ENCODE data around the gene RYR3. TPM values are rescaled to one million over a fixed set of nuclear protein-coding genes. Genes with fewer than 3 reads are reported as not detected.

RYR3 gene
- total RNA-seq, 1 donor from 2014 or later = not detected

DNA sequence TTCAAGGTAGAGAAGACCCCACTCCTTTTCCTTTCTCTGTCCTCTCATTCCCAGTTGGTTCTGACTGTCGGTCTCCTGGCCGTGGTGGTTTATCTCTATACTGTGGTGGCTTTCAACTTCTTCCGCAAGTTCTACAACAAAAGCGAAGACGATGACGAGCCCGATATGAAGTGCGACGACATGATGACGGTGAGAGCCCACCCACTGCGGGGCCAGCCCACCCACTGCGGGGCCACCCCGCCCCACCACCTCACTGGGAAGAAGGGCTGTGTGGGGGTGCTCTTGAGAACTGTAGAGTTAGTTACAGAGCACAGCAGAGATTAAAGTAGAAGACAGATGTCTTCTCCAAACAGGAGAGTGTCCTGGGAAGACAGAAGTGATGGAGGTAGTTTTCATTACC, 547.0 kb downstream of the RYR3 start:
- intact Hi-C loops (cut with DNase I) = no loop called here
- DNase-seq = no peak
- ATAC-seq (ENCODE audit: poor library complexity) = no peak

DNA sequence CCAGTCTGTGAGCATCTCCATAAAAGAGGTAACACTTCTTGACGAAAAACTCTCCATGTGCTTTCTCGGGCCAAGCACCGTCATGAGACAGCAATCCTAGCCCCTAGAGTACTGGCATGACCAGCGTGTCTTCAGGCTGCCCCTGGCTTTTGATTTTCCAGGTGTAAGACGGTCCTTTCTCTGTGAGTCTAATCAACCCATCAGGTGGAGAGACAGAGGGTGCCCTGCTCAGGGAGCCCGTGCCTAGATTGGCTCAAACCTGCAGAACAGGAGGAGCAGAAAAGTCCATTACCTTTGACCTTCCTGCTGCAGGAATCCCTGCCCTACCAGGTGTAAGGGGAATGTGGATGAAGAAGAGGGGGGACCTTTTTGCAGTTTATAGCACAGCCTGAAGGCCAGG, 548.1 kb downstream of the RYR3 start:
- intact Hi-C loops (cut with DNase I) = no loop called here
- no peak for ATAC-seq (ENCODE audit: poor library complexity)
- no peak for DNase-seq

DNA sequence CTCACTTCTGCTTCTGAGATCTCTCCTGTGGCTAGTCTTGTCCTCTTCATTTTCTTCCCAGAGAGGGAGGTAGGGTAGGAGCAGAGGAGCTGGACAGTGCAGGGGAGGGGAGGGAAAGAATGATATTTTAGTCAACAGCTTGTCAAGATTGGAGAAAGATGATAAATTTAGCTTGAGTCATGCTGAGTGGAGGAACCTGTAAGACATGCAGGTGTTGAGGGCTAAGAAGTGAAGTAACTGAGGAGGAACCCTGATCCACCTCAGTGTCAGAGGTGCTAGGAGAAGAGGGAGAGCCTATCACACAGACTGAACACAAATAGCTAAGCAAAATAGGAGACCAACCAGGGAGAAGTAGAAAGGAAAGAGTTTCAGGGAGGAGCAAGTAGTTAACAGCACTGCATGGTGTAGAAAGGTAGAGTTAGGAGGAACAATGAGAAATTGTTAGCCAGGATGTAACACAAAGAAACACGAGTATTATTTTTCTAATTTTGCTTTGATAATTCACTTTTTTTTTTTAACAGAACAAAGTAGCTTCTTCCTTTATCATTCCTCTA, 549.3 kb downstream of the RYR3 start:
- DNase-seq = no peak
- no peak for ATAC-seq (ENCODE audit: poor library complexity)
- intact Hi-C loops (cut with DNase I) = no loop called here

DNA sequence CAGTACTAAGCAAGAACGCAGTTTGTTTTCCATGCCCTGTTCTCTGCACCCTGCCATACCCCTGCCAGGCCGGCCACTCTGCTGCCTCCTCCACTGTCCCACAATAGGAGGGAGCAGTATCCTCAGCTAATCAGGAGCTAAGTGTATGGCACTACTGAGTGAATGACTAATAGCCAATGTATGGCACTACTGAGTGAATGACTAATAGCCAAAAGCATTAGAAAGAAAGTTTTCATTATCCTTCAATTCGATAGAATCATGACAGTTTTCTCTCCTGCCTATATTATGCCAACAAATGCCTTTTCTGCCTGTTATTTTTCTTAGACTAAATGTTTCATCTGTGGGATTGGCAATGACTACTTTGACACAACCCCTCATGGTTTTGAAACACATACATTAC, 550.0 kb downstream of the RYR3 start:
- no peak for ATAC-seq (ENCODE audit: poor library complexity)
- intact Hi-C loops (cut with DNase I) = no loop called here

GRCh38 chr15:33864360-33865075, 553.8 kb downstream of the RYR3 start:
- no peak for ATAC-seq (ENCODE audit: poor library complexity)
- no peak for DNase-seq
- intact Hi-C loops (cut with DNase I) = no loop called here

More for the DNA sequence above, 550.0 kb downstream of the RYR3 start:
- no peak for DNase-seq

GRCh38 chr15:33865416-33865815, 554.6 kb downstream of the RYR3 start:
- intact Hi-C loops (cut with DNase I) = no loop called here

GRCh38 chr15:33866101-33866737, 555.5 kb downstream of the RYR3 start:
- intact Hi-C loops (cut with DNase I) = no loop called here
- ATAC-seq (ENCODE audit: poor library complexity) = no peak
- no peak for DNase-seq

More at GRCh38 chr15:33865416-33865815, 554.6 kb downstream of the RYR3 start:
- no peak for ATAC-seq (ENCODE audit: poor library complexity)
- no peak for DNase-seq

DNA sequence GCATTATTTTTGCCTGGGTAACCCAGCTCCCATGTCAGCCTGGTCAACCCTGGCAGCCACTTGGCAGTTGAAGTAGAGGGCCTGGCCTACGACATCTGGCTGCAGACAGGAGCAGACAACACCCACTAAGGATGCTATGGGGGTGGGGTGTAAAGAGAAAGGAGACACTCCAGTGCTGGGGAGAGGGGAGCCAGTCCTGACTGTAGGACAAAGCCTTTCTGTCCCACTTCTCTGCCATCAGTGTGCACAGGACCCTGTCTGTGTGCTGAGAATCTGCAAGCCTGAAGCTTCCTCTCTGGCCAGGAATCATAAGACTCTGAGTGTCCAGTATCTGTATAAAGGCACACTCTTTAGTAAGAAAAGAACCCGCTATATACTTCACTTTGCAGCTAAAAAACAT, 561.2 kb downstream of the RYR3 start:
- DNase-seq = no peak
- ATAC-seq (ENCODE audit: poor library complexity) = no peak
- intact Hi-C loops (cut with DNase I) = no loop called here

GRCh38 chr15:33872416-33873106, 561.8 kb downstream of the RYR3 start:
- ATAC-seq (ENCODE audit: poor library complexity) (no peak), DNase-seq (no peak)
- intact Hi-C loops (cut with DNase I) = no loop called here

DNA sequence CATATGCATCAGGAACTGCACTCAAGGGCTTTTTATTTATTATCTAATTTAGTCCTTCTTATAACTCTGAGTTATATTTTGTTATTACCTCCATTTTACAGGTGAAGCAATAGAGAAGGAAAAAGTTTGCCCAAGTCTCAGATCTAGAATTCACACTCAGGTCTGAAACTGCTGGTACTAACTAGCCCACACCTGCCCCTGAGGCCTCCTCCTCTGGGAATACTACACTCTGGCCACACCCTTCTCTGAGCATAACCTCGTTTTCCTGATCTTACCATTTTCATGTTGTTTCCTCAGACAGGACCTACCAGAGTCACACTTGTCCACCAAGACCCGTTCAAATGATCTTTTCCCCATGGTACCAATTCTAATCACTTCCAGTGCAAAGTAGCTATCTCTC, 563.4 kb downstream of the RYR3 start:
- ATAC-seq (ENCODE audit: poor library complexity) (no peak), DNase-seq (no peak)
- intact Hi-C loops (cut with DNase I) = no loop called here

DNA sequence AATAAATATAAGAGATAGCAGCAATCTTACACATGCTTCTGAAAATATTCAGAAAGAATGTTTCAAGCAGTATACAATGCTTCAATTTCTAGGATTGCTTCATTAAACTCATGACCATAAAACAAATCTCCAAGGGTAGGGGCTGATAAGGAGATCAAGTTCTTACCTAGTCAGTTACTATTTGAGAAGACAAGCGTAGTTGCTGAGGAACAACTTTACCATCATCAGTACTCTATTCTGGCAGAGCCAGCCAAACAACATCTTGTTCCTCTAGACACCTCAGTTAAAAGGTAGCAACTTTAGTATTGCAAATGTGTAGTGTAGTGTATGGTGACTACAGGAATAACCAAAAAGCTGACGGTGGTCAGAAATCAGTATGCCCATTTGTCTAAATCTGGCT, 572.2 kb downstream of the RYR3 start:
- no peak for ATAC-seq (ENCODE audit: poor library complexity)
- no peak for DNase-seq
- intact Hi-C loops (cut with DNase I) = no loop called here

DNA sequence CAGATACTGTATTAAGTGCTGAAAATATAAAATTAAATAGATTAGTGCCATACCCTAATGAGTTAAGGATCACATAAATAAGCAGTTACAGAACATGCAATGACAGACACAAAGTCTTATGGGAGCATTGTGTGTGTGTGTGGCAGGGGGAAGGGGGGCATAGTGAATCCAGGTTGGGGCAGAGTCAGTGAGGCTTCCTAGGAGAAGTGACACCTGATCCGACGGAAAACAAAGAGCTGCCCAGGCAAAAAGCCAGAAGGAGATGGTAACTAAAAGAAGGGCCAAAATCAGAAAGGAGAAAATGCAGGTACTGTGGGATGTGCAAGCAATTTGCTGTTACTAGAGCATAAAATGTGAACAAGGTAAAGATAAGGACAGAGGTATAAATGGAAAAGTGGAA, 577.4 kb downstream of the RYR3 start:
- ATAC-seq (ENCODE audit: poor library complexity) = no peak

DNA sequence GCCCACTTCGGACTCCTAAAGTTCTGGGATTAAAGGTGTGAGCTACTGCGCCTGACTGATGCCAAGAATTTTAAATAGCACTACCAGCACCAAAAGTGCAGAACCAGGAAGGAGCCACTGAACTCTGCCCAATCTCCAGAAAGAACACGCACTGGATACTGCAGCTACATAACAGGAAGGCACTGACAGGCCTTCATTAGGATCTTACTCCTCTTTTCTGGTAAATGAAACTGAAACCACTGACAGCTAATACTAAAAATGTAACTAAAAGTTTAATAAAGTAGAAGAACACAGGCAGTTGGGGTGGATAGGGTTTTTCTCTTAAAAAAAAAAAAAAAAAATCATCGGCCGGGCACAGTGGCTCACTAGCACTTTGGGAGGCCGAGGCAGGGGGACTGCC, 583.4 kb downstream of the RYR3 start:
- intact Hi-C loops (cut with DNase I) = no loop called here
- ATAC-seq (ENCODE audit: poor library complexity) (no peak), DNase-seq (no peak)

More for the DNA sequence above, 577.4 kb downstream of the RYR3 start:
- intact Hi-C loops (cut with DNase I) = no loop called here
- no peak for DNase-seq

GRCh38 chr15:33902043-33902442, 591.3 kb downstream of the RYR3 start:
- no peak for ATAC-seq (ENCODE audit: poor library complexity)
- no peak for DNase-seq
- intact Hi-C loops (cut with DNase I) = no loop called here

- ATAC-seq (ENCODE audit: poor library complexity) = no peak
- no peak for DNase-seq
- intact Hi-C loops (cut with DNase I) = no loop called here
Measured at GRCh38 chr15:33903661-33904060, 592.9 kb downstream of the RYR3 start.

DNA sequence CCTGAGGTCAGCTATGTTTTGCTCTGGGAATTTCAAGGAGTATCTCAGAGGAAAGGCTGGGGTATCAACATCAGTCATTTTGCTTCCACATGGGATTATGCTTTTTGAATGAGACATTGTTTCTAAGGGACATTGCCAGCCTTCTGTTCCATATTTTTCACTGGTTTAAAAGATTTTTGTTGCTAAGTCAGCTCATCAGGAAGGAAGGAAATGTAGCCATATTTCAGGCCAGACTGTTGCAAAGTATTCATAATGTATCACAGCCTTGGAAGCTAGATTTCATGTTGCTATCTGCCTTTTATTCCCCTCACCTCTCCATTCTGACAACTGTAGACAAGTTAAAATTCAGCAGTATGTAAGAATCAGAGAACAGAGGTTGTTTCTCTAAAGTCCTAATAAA, 596.6 kb downstream of the RYR3 start:
- no peak for DNase-seq
- no peak for ATAC-seq (ENCODE audit: poor library complexity)
- intact Hi-C loops (cut with DNase I) = no loop called here

GRCh38 chr15:33908406-33908805, 597.6 kb downstream of the RYR3 start:
- intact Hi-C loops (cut with DNase I) = no loop called here
- DNase-seq (no peak), ATAC-seq (ENCODE audit: poor library complexity) (no peak)

DNA sequence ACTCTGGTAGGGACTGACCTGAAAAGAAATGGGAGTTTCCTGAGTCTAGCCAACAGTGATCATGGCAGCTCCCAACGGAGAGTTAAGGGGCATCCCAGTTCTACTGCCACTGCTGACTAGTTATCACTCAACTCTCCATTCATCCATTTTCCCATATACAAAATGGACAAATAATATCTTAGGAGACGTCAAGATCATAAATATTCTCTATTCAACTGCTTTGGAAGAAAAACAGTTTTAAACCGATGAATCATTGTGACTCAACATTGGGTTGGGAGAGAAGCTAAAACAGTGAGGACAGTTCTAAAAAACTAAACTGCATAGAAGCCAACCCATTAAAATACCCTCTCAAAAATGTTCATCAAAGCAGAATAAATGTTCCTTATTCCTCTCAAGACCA, 600.0 kb downstream of the RYR3 start:
- no peak for DNase-seq
- intact Hi-C loops (cut with DNase I) = no loop called here

DNA sequence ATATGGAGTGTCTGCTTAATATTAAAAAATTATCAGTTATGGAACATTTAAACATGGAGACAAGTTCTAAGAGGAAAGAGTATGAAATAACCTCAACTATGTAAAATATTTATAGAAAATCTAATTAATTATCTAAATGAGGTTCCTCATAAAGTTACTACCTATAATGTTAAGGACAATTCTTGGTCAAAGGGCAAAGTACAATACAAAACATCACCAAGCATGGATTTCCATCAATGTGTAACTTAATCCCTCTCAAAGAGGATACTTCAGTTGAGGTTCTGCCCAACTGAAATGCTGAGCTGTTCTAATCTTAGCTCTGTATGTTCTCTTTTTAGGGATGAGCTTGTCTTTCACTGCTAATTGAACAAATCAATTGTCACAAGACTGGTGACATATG, 601.6 kb downstream of the RYR3 start:
- DNase-seq (no peak), ATAC-seq (ENCODE audit: poor library complexity) (no peak)
- intact Hi-C loops (cut with DNase I) = no loop called here

More for the DNA sequence above, 600.0 kb downstream of the RYR3 start:
- ATAC-seq (ENCODE audit: poor library complexity) = no peak

GRCh38 chr15:33913459-33913858, 602.7 kb downstream of the RYR3 start:
- intact Hi-C loops (cut with DNase I) = no loop called here
- ATAC-seq (ENCODE audit: poor library complexity) (no peak), DNase-seq (no peak)
